ENCODE data around the gene FOXF2.
"Not testable (repeated sequence)": the region's sequence is repeated elsewhere in the genome, so short reads cannot be mapped to it uniquely, and the experiment has no call there.

DNA sequence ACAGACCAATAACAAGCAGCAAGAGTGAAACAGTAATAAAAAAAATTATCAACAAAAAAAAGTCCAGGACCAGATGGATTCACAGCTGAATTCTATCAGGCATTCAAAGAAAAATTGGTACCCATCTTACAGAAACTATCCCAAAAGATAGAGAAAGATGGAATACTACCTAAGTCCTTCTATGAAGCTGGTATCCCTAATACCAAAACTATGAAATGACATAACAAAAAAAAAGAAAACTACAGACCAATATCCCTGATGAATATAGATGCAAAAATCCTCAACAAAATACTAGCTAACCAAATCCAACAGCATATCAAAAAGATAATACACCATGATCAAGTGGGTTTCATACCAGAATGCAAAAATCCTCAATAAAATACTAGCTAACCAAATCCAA, 34.3 kb upstream of the FOXF2 start:
- TF ChIP-seq, protein P1, sequence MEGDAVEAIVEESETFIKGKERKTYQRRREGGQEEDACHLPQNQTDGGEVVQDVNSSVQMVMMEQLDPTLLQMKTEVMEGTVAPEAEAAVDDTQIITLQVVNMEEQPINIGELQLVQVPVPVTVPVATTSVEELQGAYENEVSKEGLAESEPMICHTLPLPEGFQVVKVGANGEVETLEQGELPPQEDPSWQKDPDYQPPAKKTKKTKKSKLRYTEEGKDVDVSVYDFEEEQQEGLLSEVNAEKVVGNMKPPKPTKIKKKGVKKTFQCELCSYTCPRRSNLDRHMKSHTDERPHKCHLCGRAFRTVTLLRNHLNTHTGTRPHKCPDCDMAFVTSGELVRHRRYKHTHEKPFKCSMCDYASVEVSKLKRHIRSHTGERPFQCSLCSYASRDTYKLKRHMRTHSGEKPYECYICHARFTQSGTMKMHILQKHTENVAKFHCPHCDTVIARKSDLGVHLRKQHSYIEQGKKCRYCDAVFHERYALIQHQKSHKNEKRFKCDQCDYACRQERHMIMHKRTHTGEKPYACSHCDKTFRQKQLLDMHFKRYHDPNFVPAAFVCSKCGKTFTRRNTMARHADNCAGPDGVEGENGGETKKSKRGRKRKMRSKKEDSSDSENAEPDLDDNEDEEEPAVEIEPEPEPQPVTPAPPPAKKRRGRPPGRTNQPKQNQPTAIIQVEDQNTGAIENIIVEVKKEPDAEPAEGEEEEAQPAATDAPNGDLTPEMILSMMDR (IDR thresholded peaks at IDR 0.05): not testable (repeated sequence)
- not testable (repeated sequence) for TF ChIP-seq POLR2A, POLR2AphosphoS5, EP300 (IDR thresholded peaks at IDR 0.05)
